ENCODE measurements around the gene THPO. TPM values are rescaled to one million over a fixed set of nuclear protein-coding genes. Genes with fewer than 3 reads are reported as not detected.

THPO gene
- total RNA-seq, 4 donors from 2014 or later, result 0.36 to 1.3 (median 0.37) TPM; not detected in 1

DNA sequence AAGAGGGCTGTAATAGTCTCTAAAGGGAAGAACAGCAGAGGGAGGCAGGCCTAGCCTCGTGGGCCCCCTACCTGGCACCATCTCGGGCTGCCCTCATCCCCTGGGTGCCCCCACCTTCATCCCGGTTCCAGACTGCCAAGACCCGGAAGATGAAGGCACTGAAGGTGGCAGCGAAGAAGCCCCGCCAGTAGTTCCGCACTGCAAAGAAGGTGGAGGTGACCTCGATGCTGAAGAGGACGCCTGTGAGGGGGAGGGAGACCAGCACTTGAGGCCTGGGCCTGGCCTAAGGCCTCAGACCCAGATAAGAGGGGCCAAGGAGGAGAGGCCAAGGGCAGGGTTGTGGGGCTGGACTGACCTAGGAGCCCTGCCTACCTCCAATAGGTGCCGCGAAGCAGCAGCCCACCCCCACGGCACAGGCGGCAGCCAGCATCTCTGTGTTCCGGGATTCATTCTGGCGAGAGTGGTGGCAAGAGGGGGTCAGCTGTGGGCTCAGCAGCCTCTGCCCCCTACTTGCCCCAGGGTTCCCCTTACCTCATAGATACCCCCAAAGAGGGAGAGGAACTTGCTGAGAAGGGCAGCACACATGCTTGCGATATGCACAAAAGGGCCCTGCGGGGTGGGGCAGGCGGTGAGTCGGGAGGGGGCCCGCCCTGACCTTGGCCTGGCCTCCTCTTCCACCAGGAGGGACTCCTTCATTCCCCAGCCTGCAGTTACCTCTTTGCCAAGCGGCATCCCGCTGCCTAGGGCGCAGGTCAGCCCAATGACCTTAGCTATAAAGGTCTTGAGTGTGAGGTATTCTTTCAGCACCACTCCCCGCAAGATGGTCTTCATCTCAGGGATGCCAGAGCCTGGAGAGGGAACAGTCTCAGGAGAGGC, 20.5 kb downstream of the THPO start:
- WGBS, 2 donors, result 93% methylated on average over 24 of the region's 24 CpGs
- intact Hi-C loops (cut with DNase I; ENCODE audit: low total_unique reads), result loop anchor here (10.0 kb wide), 1 partner anchor 53 kb away; no protein-coding TSS in a partner anchor

GRCh38 chr3:184355261-184356040, 22.6 kb downstream of the THPO start:
- intact Hi-C loops (cut with DNase I; ENCODE audit: low total_unique reads), result loop anchor here (10.0 kb wide), 1 partner anchor 51 kb away; no protein-coding TSS in a partner anchor
- 75 to 84% methylated on average over 18 of the region's 18 CpGs for WGBS, 2 donors
- no peak overlapping the region for H3K4me3 ChIP-seq (ENCODE audit: low read depth, poor library complexity, severe bottlenecking)
- TF ChIP-seq CTCF (IDR thresholded peaks at IDR 0.05), result no peak
- no peak for TF ChIP-seq POLR2A (IDR thresholded peaks at IDR 0.05)
- peak in 1 of 2 donors; percentile 79 for DNase-seq (ENCODE audit: low spot score in 2 of 2)

More for the DNA sequence above, 20.5 kb downstream of the THPO start:
- peak in 1 of 2 donors; percentile 76 for DNase-seq (ENCODE audit: low spot score in 2 of 2)
- TF ChIP-seq POLR2A (IDR thresholded peaks at IDR 0.05) (no peak), CTCF (IDR thresholded peaks at IDR 0.05) (no peak)
- no peak overlapping the region for H3K4me3 ChIP-seq (ENCODE audit: low read depth, poor library complexity, severe bottlenecking)

DNA sequence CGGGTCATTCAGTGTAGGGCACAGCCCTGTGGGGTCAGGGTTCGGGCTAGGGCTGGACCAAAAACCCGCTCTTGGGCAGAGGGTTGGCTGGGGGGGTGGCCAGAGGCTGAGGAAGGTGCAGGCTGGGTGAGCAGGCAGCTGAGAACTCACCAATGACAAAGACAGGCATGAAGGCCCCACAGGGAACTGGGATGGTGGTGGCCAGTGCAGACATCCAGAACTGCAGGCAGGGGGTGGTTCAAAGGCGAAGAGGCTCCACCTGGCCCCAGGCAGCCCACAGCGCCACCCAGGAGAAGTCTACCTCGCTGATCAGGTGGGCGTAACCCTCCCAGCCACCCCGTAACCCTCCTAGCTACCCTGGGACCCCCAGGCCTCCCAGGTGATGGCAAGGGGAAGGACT, 23.3 kb downstream of the THPO start:
- 77 to 80% methylated on average over 8 of the region's 8 CpGs for WGBS, 2 donors
- no peak for DNase-seq (ENCODE audit: low spot score in 2 of 2)
- no peak overlapping the region for H3K4me3 ChIP-seq (ENCODE audit: low read depth, poor library complexity, severe bottlenecking)
- TF ChIP-seq CTCF (IDR thresholded peaks at IDR 0.05), result no peak
- no peak for TF ChIP-seq POLR2A (IDR thresholded peaks at IDR 0.05)
- intact Hi-C loops (cut with DNase I; ENCODE audit: low total_unique reads), result loop anchor here (10.0 kb wide), 1 partner anchor 50 kb away; no protein-coding TSS in a partner anchor

GRCh38 chr3:184354121-184354728, 23.8 kb downstream of the THPO start:
- TF ChIP-seq CTCF (IDR thresholded peaks at IDR 0.05) (no peak), POLR2A (IDR thresholded peaks at IDR 0.05) (no peak)
- H3K4me3 ChIP-seq (ENCODE audit: low read depth, poor library complexity, severe bottlenecking), result no peak overlapping the region
- intact Hi-C loops (cut with DNase I; ENCODE audit: low total_unique reads), result loop anchor here (10.0 kb wide), 1 partner anchor 49 kb away; no protein-coding TSS in a partner anchor
- WGBS, 2 donors, result 57 to 60% methylated on average over 12 to 18 of the region's 18 CpGs
- peak in 1 of 2 donors; percentile 89 for DNase-seq (ENCODE audit: low spot score in 2 of 2)

DNA sequence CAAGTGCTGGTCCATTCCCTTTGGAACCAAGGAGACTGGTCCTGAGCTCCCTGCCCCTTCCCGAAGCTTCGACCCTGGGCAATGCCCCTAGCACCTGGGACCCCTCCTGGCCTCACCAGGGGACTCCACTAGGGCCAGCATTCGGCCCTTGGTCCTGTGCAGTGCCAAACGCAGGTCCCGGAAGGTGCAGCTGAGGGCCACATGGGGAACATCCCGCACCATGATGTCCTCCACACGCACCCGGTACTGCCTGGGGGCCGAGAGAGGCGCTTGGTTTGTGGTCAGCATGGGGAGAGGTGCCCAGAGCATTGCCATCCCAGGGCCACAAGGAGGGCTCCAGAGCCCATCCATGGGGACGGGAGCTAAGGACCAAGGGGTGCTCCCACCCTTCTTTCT, 24.5 kb downstream of the THPO start:
- TF ChIP-seq CTCF (IDR thresholded peaks at IDR 0.05) (no peak), POLR2A (IDR thresholded peaks at IDR 0.05) (no peak)
- 88 to 93% methylated on average over 8 to 11 of the region's 11 CpGs for whole genome bisulfite sequencing, 2 donors
- peak in 1 of 2 donors; percentile 78 for DNase-seq (ENCODE audit: low spot score in 2 of 2)
- H3K4me3 ChIP-seq (ENCODE audit: low read depth, poor library complexity, severe bottlenecking), result no peak overlapping the region
- intact Hi-C loops (cut with DNase I; ENCODE audit: low total_unique reads), result loop anchor here (10.0 kb wide), 1 partner anchor 49 kb away; no protein-coding TSS in a partner anchor

Data from lower leg skin (tissue), 4 donors.